Uterus (tissue), 2 donors: Measurements from ENCODE around the gene USP25.

Experiments used
- CTCF ChIP-seq, 4 experiments: fragments of 200-600 bp in 2 of 4; fragments of 450-650 bp in 2 of 4; sonication (generic) in 2 of 4; IDR thresholded peaks; one replicate each; pipeline ENCODE4 v1.5.1; 2016 to 2019; ENCODE audit warnings: antibody characterized with exemption in 4 of 4, mild to moderate bottlenecking in 2 of 4, moderate library complexity in 1 of 4
- POLR2A ChIP-seq, 2 donors: fragments of 450-650 bp; IDR thresholded peaks; one replicate each; pipeline ENCODE4 v1.6.1; 2016; ENCODE audit warnings: antibody characterized with exemption in 2 of 2, mild to moderate bottlenecking in 1 of 2, moderate library complexity in 1 of 2

- TF ChIP-seq POLR2A (IDR thresholded peaks at IDR 0.05) (no peak), CTCF (IDR thresholded peaks at IDR 0.05) (peak in 1 of 4 experiments; percentile 7)
Measured at GRCh38 chr21:15929536-15929935, 199.8 kb downstream of the USP25 start.
